T-helper 1 cell treated with Interleukin-12 subunit alpha and Interleukin-12 subunit beta and Interleukin-4 antibody, amounts not matched to agents 30 μg/mL and 1 μg/mL, for 36 hours (primary cell): ENCODE measurements around the gene CSMD2.

Experiments used
- H3K27ac Mint-ChIP-seq: one replicate; pipeline ENCODE4 v1.8.0; 2021; ENCODE audit warnings: mild to moderate bottlenecking, mixed read lengths
- H3K27me3 Mint-ChIP-seq: one replicate; pipeline ENCODE4 v1.8.0; 2021; ENCODE audit warnings: low read depth, mixed read lengths
- H3K36me3 Mint-ChIP-seq: one replicate; pipeline ENCODE4 v1.8.0; 2021; ENCODE audit warnings: low read depth, mixed read lengths
- H3K4me1 Mint-ChIP-seq: one replicate; pipeline ENCODE4 v1.8.0; 2021; ENCODE audit warnings: low read depth, mixed read lengths
- H3K4me3 Mint-ChIP-seq: one replicate; pipeline ENCODE4 v1.8.0; 2021; ENCODE audit warnings: mild to moderate bottlenecking, moderate library complexity, mixed read lengths
- H3K9me3 Mint-ChIP-seq: one replicate; pipeline ENCODE4 v1.8.0; 2021; ENCODE audit warnings: mixed read lengths

CSMD2 gene

DNA sequence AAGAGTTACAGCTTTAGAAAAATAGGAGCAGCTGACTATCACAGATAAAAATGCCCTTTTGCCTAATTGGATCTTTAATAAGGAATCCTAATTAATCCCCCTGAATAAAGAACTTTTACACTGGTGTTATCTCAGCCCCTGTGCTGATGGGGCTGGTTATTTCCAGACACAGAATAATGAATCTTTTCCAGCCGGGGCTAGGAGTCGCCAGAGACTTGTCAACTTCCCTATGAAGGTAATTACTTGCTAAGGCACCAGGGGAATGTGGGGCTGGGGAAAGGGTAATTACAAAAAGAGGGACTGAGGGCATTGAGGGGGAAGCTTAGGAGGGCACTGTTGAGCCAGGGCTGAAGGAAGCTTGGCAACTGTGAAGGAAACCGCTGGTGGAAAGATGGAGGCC lies 266.6 kb downstream of the CSMD2 start:
- Mint-ChIP-seq H3K36me3 (no peaks in the 10 kb centered on the region), H3K9me3 (no peaks in the 10 kb centered on the region), H3K4me1 (no peaks in the 10 kb centered on the region), H3K27me3 (no peaks in the 10 kb centered on the region), H3K27ac (no peak overlapping the region), H3K4me3 (no peak overlapping the region)

DNA sequence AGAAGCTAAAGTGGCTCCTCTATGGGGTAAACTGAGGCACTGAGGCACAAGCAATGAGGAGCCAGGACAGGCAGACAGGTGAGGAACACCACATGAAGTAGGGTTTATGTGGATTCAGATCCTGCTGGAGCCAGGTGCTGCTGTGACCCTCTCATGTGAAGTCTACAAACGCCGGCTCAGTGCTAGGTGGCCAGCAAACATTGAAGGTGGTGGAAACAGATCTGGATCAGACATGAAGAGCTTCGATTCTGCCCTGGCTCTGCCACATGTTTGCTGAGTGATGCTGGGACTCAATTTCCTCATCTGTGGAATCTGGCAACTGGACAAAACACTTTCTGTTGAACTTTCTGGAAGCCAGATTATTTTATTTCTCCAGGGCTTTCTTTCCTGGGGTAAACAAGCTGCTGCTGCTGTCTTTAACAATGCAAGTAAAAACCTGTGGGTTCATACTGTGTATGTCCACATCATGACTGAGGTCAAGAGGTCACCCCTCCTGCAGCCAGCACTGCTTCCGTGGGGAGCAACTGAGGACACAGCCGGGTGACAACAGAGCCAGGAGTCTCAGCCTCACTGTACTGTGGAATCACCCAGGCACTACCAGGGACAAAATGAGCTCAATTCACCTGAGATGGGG lies 267.8 kb downstream of the CSMD2 start:
- H3K36me3 Mint-ChIP-seq = no peaks in the 10 kb centered on the region
- no peaks in the 10 kb centered on the region for H3K27me3 Mint-ChIP-seq
- no peaks in the 10 kb centered on the region for H3K4me1 Mint-ChIP-seq
- no peaks in the 10 kb centered on the region for H3K9me3 Mint-ChIP-seq
- no peak overlapping the region for H3K27ac Mint-ChIP-seq
- H3K4me3 Mint-ChIP-seq = no peak overlapping the region

DNA sequence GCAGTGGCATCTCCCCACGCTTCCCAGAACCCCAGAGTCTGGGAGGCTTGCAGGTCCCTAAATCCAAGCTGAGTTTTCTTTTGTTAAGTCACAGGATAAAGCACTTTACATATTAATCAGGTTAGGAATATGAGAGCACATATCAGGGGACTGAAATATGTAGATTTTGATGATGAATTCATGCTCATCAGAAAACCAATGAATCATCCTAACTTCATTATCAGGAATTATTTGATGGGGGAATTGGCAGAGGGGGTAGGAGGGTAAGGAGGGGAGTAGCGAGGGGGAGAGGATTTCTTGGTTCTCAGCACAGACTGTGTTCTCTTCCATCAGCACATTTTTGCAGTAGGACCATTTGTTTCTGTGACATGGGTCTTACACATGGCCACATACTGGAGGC lies 269.1 kb downstream of the CSMD2 start:
- Mint-ChIP-seq H3K4me1 (no peaks in the 10 kb centered on the region), H3K27ac (no peak overlapping the region), H3K36me3 (no peaks in the 10 kb centered on the region), H3K4me3 (no peak overlapping the region), H3K27me3 (no peaks in the 10 kb centered on the region), H3K9me3 (no peaks in the 10 kb centered on the region)

DNA sequence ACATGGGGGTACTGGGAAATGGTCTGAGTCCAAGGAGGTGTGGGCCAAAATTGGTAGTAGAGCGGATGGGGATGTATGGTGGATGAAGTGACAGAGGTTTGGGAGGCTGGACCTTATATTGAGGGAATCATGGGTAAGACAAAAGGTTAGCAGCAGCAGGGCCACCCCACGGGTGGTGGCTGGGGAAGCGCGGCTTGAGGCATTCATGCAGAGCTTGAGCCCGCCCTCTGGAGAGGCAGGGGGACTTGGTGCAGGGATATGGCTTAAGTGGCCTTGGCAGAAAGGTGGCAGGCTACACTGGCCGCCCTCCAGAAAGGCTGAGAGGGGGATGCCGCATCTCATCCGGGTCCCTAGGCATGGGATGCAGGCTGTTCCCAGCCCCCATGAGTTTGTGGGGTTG lies 269.6 kb downstream of the CSMD2 start:
- Mint-ChIP-seq H3K9me3 (no peaks in the 10 kb centered on the region), H3K4me1 (no peaks in the 10 kb centered on the region), H3K4me3 (no peak overlapping the region), H3K27me3 (no peaks in the 10 kb centered on the region), H3K36me3 (no peaks in the 10 kb centered on the region), H3K27ac (no peak overlapping the region)

DNA sequence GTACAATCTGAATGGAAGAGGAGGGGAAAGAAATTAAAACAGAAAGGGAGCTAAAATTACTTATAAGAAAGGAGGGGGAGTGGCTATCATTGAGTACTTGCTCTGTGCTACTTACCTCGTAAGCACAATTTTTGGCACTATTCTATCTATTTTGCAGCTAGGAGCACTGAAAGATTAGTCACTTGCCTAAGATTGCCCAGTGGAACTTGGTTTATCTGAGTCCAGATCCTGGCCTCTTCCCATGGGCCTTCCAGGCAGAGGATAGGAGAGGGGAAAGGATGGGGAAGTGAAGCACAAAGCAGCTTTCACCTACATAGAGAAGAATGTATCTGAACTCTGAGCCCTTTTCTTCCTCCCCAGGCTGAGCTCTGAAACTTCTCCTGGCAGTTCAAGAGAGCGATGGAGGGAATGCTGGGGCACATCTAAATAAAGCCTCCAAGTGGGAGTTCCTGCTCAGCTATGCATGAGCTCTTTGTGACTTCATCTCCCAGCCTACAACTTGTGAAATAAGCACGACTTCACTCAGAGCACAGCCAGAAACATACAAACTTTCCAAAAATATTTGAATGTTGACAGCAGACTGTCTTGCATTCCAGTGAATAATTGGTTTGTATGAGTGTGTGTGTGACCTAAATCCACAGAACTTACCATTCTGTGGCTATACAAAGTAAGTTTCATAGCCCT lies 271.7 kb downstream of the CSMD2 start:
- Mint-ChIP-seq H3K4me1 (no peaks in the 10 kb centered on the region), H3K9me3 (no peaks in the 10 kb centered on the region), H3K27ac (no peak overlapping the region), H3K36me3 (no peaks in the 10 kb centered on the region), H3K27me3 (no peaks in the 10 kb centered on the region), H3K4me3 (no peak overlapping the region)

DNA sequence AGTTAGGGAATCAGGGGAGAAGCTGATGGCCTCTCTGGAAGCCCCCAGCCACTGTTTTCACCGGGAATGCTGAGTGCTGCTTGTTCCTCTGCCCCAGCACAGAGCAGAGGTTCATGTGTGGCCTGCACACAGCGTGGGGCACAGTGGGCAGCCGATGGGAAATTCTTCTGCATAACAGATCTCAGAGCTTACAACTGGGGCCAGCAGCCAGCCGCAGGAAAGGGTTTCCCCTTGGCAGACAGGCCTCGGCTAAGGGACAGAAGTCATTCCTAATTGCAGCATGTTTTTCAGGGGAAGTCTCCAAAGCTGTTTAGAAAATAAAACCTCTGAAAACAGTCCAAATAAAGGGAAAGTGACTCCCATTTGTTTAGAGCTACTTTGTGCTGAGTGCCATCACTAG lies 278.5 kb downstream of the CSMD2 start:
- no peaks in the 10 kb centered on the region for H3K4me1 Mint-ChIP-seq
- no peaks in the 10 kb centered on the region for H3K9me3 Mint-ChIP-seq
- no peaks in the 10 kb centered on the region for H3K27me3 Mint-ChIP-seq
- H3K27ac Mint-ChIP-seq = no peak overlapping the region
- no peaks in the 10 kb centered on the region for H3K36me3 Mint-ChIP-seq
- no peak overlapping the region for H3K4me3 Mint-ChIP-seq

DNA sequence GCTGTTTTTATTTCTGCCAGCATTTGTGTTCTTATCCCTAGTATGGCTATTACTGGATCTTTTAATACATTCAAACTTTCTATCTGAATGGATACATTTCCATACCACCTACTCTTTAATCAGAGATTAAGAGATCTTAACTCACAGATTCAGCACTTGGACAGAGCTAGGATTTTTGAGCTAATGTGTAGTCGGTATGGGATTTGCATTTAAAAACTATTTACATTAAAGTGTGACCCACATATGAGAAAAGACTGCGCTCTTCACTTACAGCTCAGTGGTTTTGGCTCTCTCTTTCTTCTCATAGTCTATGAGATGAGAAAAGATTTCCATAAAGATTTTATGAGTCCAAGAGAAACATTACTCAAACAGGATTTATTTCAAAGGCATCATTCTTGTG lies 284.7 kb downstream of the CSMD2 start:
- Mint-ChIP-seq H3K9me3 (no peaks in the 10 kb centered on the region), H3K27ac (no peak overlapping the region), H3K36me3 (no peaks in the 10 kb centered on the region), H3K27me3 (no peaks in the 10 kb centered on the region), H3K4me1 (no peaks in the 10 kb centered on the region), H3K4me3 (no peak overlapping the region)

DNA sequence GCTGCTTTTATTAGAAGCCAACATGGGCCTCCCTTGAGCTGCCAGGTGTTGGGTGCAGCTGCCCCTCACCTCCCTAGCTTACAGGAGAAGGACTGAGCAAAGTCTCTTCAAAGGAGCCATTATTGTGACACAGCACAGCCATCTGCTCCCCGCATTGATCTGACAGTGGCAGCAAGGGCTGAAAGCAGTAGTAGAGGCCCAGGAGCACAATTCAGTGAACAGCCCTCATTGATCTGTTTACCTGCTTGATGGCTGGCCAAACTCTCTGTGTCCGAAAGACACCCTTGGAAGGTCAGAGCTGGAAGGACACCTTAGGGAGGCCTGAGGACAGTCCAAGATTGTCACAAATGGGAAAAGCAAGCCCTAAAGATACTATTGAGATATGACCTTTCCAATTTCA lies 286.6 kb downstream of the CSMD2 start:
- H3K36me3 Mint-ChIP-seq = no peaks in the 10 kb centered on the region
- no peaks in the 10 kb centered on the region for H3K4me1 Mint-ChIP-seq

DNA sequence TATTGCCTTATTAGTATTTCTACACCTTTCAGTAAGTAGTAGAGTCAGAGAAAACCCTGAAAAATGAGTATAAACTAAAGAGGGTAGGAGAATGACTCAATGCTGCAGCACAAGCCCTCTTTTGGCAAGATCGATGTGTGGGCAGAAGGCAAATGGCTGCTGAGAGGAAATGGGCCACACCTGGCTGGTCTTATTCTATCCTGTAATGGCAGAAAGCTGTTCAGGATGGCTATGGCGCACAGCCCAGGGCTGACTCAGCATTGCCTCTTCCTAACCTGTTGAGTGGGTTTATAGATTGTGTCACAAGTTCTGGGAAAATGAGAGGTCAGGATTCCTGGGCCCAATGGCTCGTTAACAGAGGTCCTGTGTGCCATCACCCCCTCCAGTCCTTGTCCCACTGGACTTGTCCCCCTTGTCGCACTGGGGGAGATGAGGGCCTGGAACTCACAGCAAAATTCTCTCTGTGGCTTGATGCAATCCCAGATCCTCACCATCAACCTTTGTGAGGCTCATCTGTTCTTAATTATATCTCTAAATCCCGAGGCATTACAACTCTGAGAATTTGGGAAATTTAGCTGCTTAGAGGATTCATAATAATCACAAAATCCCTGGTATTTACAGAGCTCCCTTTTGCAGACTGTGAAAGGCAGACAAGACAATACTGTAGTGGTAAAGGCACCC lies 287.9 kb downstream of the CSMD2 start:
- Mint-ChIP-seq H3K36me3 (no peaks in the 10 kb centered on the region), H3K4me1 (no peaks in the 10 kb centered on the region), H3K27ac (no peak overlapping the region)

More for the DNA sequence above, 286.6 kb downstream of the CSMD2 start:
- Mint-ChIP-seq H3K27me3 (no peaks in the 10 kb centered on the region), H3K4me3 (no peak overlapping the region), H3K27ac (no peak overlapping the region), H3K9me3 (no peaks in the 10 kb centered on the region)

DNA sequence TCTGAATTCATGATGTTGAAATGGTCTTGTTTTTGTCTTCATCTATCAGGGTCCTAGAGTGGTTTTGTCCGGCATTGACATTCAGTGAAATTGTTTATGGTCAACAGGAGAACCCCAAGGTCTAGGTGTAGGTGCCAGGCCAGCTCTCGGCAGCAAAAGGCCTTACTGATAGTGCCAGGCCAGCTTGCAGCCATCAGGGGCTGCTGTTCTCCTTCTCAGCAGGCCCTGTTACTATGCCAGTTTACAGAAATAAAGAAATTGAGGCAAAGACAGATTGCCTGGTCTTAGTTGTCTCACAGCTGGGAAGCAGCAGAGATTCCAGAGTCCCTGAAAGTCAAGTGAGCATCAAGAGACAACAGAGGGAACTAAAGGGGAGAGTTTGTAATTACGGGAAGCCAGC lies 289.2 kb downstream of the CSMD2 start:
- Mint-ChIP-seq H3K27me3 (no peaks in the 10 kb centered on the region), H3K27ac (no peak overlapping the region), H3K4me1 (no peaks in the 10 kb centered on the region), H3K4me3 (no peak overlapping the region), H3K36me3 (no peaks in the 10 kb centered on the region), H3K9me3 (no peaks in the 10 kb centered on the region)

More for the DNA sequence above, 287.9 kb downstream of the CSMD2 start:
- Mint-ChIP-seq H3K4me3 (no peak overlapping the region), H3K9me3 (no peaks in the 10 kb centered on the region), H3K27me3 (no peaks in the 10 kb centered on the region)

DNA sequence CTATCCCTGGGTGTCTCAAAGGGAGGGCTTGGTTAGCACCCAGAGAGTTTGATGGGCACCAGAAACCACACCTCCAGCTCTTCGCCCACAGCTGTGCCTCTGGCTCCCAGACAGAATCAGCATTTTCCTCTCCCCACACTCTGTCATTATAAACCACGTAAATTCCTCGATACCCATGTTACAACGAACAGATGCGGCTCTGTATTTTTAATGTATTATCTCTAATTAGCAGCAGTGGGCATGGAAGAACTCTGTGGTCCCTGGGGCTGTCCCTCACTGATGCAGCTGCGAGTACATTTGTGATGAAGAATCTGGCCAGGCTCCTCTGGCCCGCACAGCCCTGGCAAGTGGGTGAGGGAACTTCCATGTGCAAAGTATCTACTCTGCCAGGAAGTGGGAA lies 290.4 kb downstream of the CSMD2 start:
- no peak overlapping the region for H3K27ac Mint-ChIP-seq
- H3K36me3 Mint-ChIP-seq = no peaks in the 10 kb centered on the region
- no peaks in the 10 kb centered on the region for H3K27me3 Mint-ChIP-seq
- H3K4me1 Mint-ChIP-seq = no peaks in the 10 kb centered on the region
- no peaks in the 10 kb centered on the region for H3K9me3 Mint-ChIP-seq
- H3K4me3 Mint-ChIP-seq = no peak overlapping the region

DNA sequence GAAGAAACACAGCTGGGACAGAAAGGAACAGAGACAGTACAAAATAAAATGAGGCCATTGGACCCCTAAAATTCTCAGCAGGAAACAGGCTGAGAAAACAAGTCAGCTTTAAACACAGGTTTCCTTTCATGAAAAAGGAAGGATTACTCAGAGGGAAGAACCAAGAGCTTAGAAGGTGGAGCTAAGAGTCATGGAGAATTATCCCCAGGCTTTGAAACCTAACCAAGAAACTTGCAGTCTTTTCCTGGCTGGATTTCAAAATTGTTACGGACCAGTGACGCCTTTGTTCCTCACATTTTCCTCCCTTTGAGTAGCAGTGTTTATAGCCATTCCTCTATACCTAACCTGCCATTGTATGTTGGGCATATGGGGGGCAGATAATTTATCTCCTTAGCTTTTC lies 292.3 kb downstream of the CSMD2 start:
- Mint-ChIP-seq H3K36me3 (no peaks in the 10 kb centered on the region), H3K4me3 (no peak overlapping the region)

DNA sequence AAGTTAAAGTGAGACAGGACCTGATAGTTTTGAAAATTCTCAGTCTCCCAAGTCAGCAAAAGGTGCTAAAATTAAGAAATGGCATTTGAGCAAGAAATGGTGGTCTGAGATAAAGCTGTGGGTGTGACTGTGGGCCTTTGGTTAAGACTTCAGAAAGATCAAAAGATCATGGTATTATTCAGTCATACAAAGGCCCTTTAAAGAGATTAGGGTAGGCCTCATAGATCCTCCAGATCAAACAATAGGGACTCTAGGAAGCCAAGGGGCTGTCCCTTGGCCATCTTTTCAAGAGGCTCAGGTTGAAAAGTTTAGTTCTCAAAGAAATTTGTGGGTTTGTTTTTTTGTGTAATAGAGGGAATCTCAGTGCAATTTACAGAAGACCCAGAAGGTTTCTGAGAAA lies 292.8 kb downstream of the CSMD2 start:
- H3K36me3 Mint-ChIP-seq = no peaks in the 10 kb centered on the region
- no peak overlapping the region for H3K4me3 Mint-ChIP-seq
- peaks cover 4% of the 10 kb centered on the region for H3K4me1 Mint-ChIP-seq
- no peaks in the 10 kb centered on the region for H3K9me3 Mint-ChIP-seq
- no peak overlapping the region for H3K27ac Mint-ChIP-seq
- no peaks in the 10 kb centered on the region for H3K27me3 Mint-ChIP-seq

More for the DNA sequence above, 292.3 kb downstream of the CSMD2 start:
- Mint-ChIP-seq H3K27me3 (no peaks in the 10 kb centered on the region), H3K9me3 (no peaks in the 10 kb centered on the region), H3K4me1 (peaks cover 3% of the 10 kb centered on the region), H3K27ac (no peak overlapping the region)

DNA sequence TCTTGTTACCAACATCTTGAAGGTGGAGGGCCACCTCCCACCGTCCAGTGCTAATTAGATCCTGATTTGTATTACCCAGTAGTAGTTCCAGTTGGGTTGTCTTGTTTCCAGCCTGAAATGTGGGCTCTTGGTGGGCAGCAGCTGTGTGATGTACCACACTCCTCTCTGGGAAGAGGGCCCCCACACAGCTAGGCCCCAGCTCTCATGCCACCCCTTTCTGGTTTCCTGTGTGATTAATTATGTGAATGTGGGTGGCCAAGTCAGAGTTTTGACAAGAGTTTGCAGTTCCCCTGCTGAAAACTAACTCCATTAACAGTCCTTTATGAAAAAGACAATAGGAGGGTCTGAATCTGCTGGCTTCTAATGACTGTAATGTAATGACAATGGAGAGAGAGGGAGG lies 297.3 kb downstream of the CSMD2 start:
- peaks cover 4% of the 10 kb centered on the region for H3K4me1 Mint-ChIP-seq
- no peaks in the 10 kb centered on the region for H3K27me3 Mint-ChIP-seq
- H3K9me3 Mint-ChIP-seq = no peaks in the 10 kb centered on the region
- no peak overlapping the region for H3K27ac Mint-ChIP-seq
- no peaks in the 10 kb centered on the region for H3K36me3 Mint-ChIP-seq
- H3K4me3 Mint-ChIP-seq = no peak overlapping the region

DNA sequence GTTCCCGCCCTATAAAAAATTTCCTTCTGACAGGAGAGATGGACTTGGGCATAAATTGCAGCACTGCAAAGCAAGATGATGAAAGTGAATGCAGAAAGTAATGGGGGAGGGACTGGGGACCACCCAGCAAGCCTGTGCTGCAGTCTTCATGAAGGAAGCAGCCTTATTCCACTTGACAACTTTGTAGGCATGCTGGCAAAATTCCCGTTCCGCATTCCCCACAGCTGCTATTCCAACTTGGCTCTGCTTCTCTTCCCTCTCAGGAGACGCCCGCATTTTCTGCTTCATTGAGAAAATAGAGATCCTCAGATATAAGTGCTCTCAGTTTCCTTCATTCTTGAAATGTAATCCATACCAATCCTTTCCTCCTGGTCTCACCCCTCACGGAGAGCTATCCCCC lies 298.7 kb downstream of the CSMD2 start:
- peaks cover 4% of the 10 kb centered on the region for H3K4me1 Mint-ChIP-seq
- no peaks in the 10 kb centered on the region for H3K36me3 Mint-ChIP-seq
- H3K27me3 Mint-ChIP-seq = no peaks in the 10 kb centered on the region
- H3K9me3 Mint-ChIP-seq = no peaks in the 10 kb centered on the region
- no peak overlapping the region for H3K27ac Mint-ChIP-seq
- H3K4me3 Mint-ChIP-seq = no peak overlapping the region
